KMS-11 (cell line): Measurements from ENCODE around the gene NOP9.

Source experiments
- H2AFZ ChIP-seq: fragments of 200-600 bp; sonication (generic); 2 replicates; pipeline ENCODE4 v1.6.1; 2016; ENCODE audit warnings: antibody characterized with exemption, mixed run types, low read depth
- H3K27ac ChIP-seq: fragments of 200-600 bp; sonication (generic); 2 replicates; pipeline ENCODE4 v1.6.1; 2016; ENCODE audit warnings: mild to moderate bottlenecking, mixed run types
- H3K27me3 ChIP-seq: fragments of 200-600 bp; sonication (generic); 2 replicates; pipeline ENCODE4 v1.6.1; 2017; ENCODE audit warnings: mild to moderate bottlenecking, low read depth, mixed run types, moderate library complexity; ENCODE audit not compliant: insufficient read depth
- H3K36me3 ChIP-seq: fragments of 200-600 bp; sonication (generic); 2 replicates; pipeline ENCODE4 v1.6.1; 2017; ENCODE audit warnings: mild to moderate bottlenecking, mixed run types; ENCODE audit not compliant: insufficient read depth
- H3K4me1 ChIP-seq: fragments of 200-600 bp; sonication (generic); 2 replicates; pipeline ENCODE4 v1.6.1; 2016; ENCODE audit warnings: mild to moderate bottlenecking, low read depth, mixed run types; ENCODE audit not compliant: poor library complexity, severe bottlenecking
- H3K4me2 ChIP-seq: fragments of 200-600 bp; sonication (generic); 2 replicates; pipeline ENCODE4 v1.7.0; 2016; ENCODE audit warnings: mild to moderate bottlenecking, mixed run types
- H3K4me3 ChIP-seq: fragments of 200-600 bp; sonication (generic); IDR thresholded peaks from 2 replicates; pipeline ENCODE4 v1.6.1; 2017; ENCODE audit warnings: low read depth, low read length, mixed read lengths; ENCODE audit not compliant: insufficient read depth
- H3K79me2 ChIP-seq: fragments of 200-600 bp; sonication (generic); 2 replicates; pipeline ENCODE4 v1.6.1; 2016; ENCODE audit warnings: low read depth, mixed run types; ENCODE audit not compliant: insufficient read depth
- H3K9ac ChIP-seq: fragments of 200-600 bp; sonication (generic); 2 replicates; pipeline ENCODE4 v1.6.1; 2016; ENCODE audit warnings: mild to moderate bottlenecking, mixed run types
- H4K20me1 ChIP-seq: fragments of 200-600 bp; sonication (generic); 2 replicates; pipeline ENCODE4 v1.6.1; 2016; ENCODE audit warnings: mild to moderate bottlenecking, mixed run types; ENCODE audit not compliant: insufficient read depth
- TF ChIP-seq, protein P1 (sequence below): fragments of 200-600 bp; sonication (generic); conservative IDR thresholded peaks from 2 replicates; pipeline ENCODE4 v1.6.1; 2017; ENCODE audit warnings: low read depth, mild to moderate bottlenecking, antibody characterized with exemption, low read length, moderate library complexity, mixed read lengths

The NOP9 gene

DNA sequence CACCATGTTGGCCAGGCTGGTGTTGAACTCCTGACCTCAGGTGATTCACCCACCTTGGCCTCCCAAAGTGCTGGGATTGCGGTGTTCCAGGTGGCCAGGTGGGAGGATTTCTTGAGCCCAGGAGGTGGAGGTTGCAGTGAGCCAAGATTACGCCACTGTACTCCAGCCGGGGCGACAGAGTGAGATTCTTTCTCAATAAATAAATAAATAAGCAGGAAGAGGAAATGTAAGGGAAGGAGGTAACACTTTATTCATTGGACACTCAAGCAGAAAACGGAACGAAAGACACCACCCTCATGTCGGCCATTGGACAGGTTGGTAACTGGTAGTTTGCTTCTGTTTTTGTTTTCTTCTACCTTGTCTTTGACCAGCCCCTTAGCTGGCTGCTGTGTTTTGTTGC lies 55.4 kb downstream of the NOP9 start:
- Histone ChIP-seq H3K4me1 (no peaks in the 10 kb centered on the region), H3K79me2 (no peaks in the 10 kb centered on the region), H3K4me2 (no peak overlapping the region), H3K36me3 (no peaks in the 10 kb centered on the region), H3K27me3 (no peaks in the 10 kb centered on the region), H3K27ac (no peak overlapping the region), H4K20me1 (no peaks in the 10 kb centered on the region), H3K9ac (no peak overlapping the region), H2AFZ (no peak overlapping the region), H3K4me3 (no peak overlapping the region)
- TF ChIP-seq, protein P1, sequence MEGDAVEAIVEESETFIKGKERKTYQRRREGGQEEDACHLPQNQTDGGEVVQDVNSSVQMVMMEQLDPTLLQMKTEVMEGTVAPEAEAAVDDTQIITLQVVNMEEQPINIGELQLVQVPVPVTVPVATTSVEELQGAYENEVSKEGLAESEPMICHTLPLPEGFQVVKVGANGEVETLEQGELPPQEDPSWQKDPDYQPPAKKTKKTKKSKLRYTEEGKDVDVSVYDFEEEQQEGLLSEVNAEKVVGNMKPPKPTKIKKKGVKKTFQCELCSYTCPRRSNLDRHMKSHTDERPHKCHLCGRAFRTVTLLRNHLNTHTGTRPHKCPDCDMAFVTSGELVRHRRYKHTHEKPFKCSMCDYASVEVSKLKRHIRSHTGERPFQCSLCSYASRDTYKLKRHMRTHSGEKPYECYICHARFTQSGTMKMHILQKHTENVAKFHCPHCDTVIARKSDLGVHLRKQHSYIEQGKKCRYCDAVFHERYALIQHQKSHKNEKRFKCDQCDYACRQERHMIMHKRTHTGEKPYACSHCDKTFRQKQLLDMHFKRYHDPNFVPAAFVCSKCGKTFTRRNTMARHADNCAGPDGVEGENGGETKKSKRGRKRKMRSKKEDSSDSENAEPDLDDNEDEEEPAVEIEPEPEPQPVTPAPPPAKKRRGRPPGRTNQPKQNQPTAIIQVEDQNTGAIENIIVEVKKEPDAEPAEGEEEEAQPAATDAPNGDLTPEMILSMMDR: no peak

DNA sequence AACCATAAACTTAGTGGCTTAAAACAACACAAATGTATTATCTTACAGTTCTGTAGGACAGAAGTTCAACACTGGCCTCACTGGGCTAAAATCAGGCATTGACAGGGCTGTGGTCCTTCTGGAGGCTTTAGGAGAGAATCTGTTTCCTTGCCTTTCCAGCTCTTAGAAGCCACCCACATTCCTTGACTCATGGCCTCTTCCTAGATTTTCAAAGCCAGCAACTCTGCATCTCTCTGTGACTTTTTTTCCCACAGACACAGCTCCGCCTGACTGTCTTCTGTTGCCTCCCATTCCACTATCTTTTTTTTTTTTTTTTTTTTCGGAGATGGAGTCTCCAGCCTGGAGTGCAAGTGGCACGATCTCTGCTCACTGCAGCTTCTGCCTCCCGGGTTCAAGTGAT lies 56.6 kb downstream of the NOP9 start:
- H3K4me3 ChIP-seq: no peak overlapping the region
- no peaks in the 10 kb centered on the region for H3K79me2 ChIP-seq
- no peak overlapping the region for H3K4me2 ChIP-seq
- no peak overlapping the region for H3K9ac ChIP-seq
- H4K20me1 ChIP-seq: no peaks in the 10 kb centered on the region
- no peaks in the 10 kb centered on the region for H3K27me3 ChIP-seq
- H3K4me1 ChIP-seq: no peaks in the 10 kb centered on the region
- TF ChIP-seq, protein P1: no peak
- H3K36me3 ChIP-seq: no peaks in the 10 kb centered on the region
- no peak overlapping the region for H3K27ac ChIP-seq
- H2AFZ ChIP-seq: no peak overlapping the region
